Measurements from ENCODE around the gene CCRL2. TPM values are rescaled to one million over a fixed set of nuclear protein-coding genes. Genes with fewer than 3 reads are reported as not detected.

The CCRL2 gene
- total and polyA plus RNA-seq, 2 of the 8 experiments (the other 6 are each of a cell fraction or from before 2014, with no cell fraction given) = not detected

- TF ChIP-seq CHD7 (IDR thresholded peaks at IDR 0.05; ENCODE audit: insufficient replicate concordance, low read length) (no peak), BACH1 (IDR thresholded peaks at IDR 0.05; ENCODE audit: low read length) (no peak), SP2 (IDR thresholded peaks at IDR 0.05; ENCODE audit: low read length) (no peak), GTF2F1 (IDR thresholded peaks at IDR 0.05; ENCODE audit: borderline replicate concordance, low read depth, low read length) (no peak), CREB1 (IDR thresholded peaks at IDR 0.05) (no peak), SIN3A (conservative IDR thresholded peaks at IDR 0.05 in 1 of 2, IDR thresholded peaks at IDR 0.05 in 1 of 2; ENCODE audit: low read depth in 1 of 2, low read length in 2 of 2) (no peak), JUND (IDR thresholded peaks at IDR 0.05; ENCODE audit: low read length) (no peak), CBX5 (IDR thresholded peaks at IDR 0.05; ENCODE audit: low read depth, low read length) (no peak), HDAC2 (IDR thresholded peaks at IDR 0.05; ENCODE audit: borderline replicate concordance in 1 of 2, low read depth in 2 of 2, low read length in 2 of 2) (no peak), SIRT6 (IDR thresholded peaks at IDR 0.05; ENCODE audit: low read length) (no peak)
- TF ChIP-seq, protein P1, sequence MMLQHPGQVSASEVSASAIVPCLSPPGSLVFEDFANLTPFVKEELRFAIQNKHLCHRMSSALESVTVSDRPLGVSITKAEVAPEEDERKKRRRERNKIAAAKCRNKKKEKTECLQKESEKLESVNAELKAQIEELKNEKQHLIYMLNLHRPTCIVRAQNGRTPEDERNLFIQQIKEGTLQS (IDR thresholded peaks at IDR 0.05; ENCODE audit: insufficient read depth, low read depth, low read length) = no peak
Observed at GRCh38 chr3:46435081-46435726, 28.1 kb downstream of the CCRL2 start (continued).

All from H1 (cell line).